Naive B cell (primary cell): ENCODE measurements around the gene HACD1. TPM values are rescaled to one million over a fixed set of nuclear protein-coding genes. Genes with fewer than 3 reads are reported as not detected.
A peak's percentile ranks its signal among the peaks of the same experiment; 100 is the strongest.

ENCODE experiments used
- ATAC-seq, 2 donors: fragments of 150-1000 bp; cut with Tn5 transposase; 2 replicates each; pipeline ENCODE4 v1.10.0; 2021; ENCODE audit warnings: low read depth in 2 of 2, mild to moderate bottlenecking in 2 of 2, moderate library complexity in 2 of 2
- DNase-seq: peaks from one replicate; pipeline ENCODE4 v3.0.0; 2022
- H3K27ac Mint-ChIP-seq, 6 donors: one replicate each; pipeline ENCODE4 v1.8.0; 2020 to 2022; ENCODE audit warnings: mild to moderate bottlenecking in 6 of 6, mixed read lengths in 6 of 6, moderate library complexity in 5 of 6, inconsistent platforms in 2 of 6
- H3K27me3 Mint-ChIP-seq, 3 donors: one replicate each; pipeline ENCODE4 v1.8.0; 2021 to 2022; ENCODE audit warnings: mixed read lengths in 3 of 3, mild to moderate bottlenecking in 1 of 3
- H3K36me3 Mint-ChIP-seq, 2 donors: one replicate each; pipeline ENCODE4 v1.8.0; 2020 to 2022; ENCODE audit warnings: mixed read lengths in 2 of 2, inconsistent platforms in 1 of 2, mild to moderate bottlenecking in 1 of 2
- H3K4me1 Mint-ChIP-seq, 3 donors: one replicate each; pipeline ENCODE4 v1.8.0; 2020 to 2022; ENCODE audit warnings: mixed read lengths in 3 of 3, inconsistent platforms in 1 of 3, mild to moderate bottlenecking in 1 of 3, moderate library complexity in 1 of 3
- H3K4me3 Mint-ChIP-seq, 8 donors: one replicate each; pipeline ENCODE4 v1.8.0; 2020 to 2022; ENCODE audit warnings: mild to moderate bottlenecking in 8 of 8, mixed read lengths in 8 of 8, moderate library complexity in 8 of 8, inconsistent platforms in 2 of 8
- H3K9me3 Mint-ChIP-seq, 7 donors: one replicate each; pipeline ENCODE4 v1.8.0; 2020 to 2022; ENCODE audit warnings: mixed read lengths in 7 of 7, mild to moderate bottlenecking in 5 of 7, inconsistent platforms in 2 of 7, moderate library complexity in 1 of 7
- polyA plus RNA-seq, 6 donors: library from polyadenylated mRNA; unstranded; fragments of 300-500 nt; fragmentation: Illumina TruSeq; gene quantifications; one replicate each; pipeline ENCODE4 v1.2.3, GENCODE V29; 2021; ENCODE audit warnings: low read depth in 6 of 6

HACD1 gene
- polyA plus RNA-seq, 6 donors from 2014 or later, result 0.43 to 0.44 TPM; not detected in 4

DNA sequence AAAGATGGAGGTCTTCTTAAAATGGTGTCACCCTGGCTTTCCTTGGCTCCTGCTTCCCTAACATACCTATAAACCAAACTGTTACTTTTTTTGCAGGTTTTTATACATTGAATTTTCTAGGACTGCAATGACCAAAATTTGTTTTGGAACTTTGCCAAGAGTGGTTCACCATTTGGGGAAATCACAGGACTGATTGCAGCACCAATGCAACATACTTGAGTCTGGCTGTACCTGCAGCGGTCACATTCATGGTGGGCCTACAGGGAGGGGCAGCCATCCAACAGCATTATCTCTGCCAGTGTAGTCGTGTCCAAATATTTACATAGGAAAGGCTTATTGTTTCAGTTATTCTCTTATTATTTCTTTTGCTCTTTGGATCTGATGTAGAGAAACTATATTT, 69.0 kb downstream of the HACD1 start:
- Mint-ChIP-seq H3K4me1 (peaks cover 0 to 2% (median 0%) of the 10 kb centered on the region in 3 donors), H3K27ac (no peak overlapping the region), H3K9me3 (peaks cover 0 to 2% (median 0%) of the 10 kb centered on the region in 7 donors), H3K4me3 (no peak overlapping the region), H3K36me3 (no peaks in the 10 kb centered on the region), H3K27me3 (peaks cover 0 to 3% (median 0%) of the 10 kb centered on the region in 3 donors)
- ATAC-seq, result no peak
- DNase-seq, result no peak

DNA sequence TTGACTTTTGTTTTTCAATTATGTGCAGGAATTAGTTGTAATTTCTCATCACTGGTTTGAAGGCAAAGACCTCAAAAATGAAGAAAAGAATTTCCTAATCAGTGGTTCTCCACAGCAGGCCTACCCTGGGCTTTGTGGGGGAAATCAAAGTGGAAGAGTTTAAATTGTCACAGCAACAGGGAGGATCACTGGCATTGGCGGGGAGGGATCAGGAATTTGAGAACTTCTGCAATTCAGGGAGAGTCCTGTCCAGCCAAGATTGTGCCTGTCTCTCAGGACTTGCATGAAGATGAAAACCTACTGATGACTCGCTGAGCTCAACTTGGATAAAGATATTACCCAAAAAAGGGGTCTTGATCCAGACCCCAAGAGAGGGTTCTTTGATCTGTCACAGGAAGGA, 70.1 kb downstream of the HACD1 start:
- ATAC-seq (no peak), DNase-seq (no peak)
- Mint-ChIP-seq H3K27ac (peak overlapping the region in 1 of 6 donors; percentile 27), H3K9me3 (peaks cover 0 to 2% (median 0%) of the 10 kb centered on the region in 7 donors), H3K4me3 (no peak overlapping the region), H3K4me1 (peaks cover 0 to 2% (median 0%) of the 10 kb centered on the region in 3 donors), H3K27me3 (peaks cover 0 to 3% (median 0%) of the 10 kb centered on the region in 3 donors), H3K36me3 (no peaks in the 10 kb centered on the region)

DNA sequence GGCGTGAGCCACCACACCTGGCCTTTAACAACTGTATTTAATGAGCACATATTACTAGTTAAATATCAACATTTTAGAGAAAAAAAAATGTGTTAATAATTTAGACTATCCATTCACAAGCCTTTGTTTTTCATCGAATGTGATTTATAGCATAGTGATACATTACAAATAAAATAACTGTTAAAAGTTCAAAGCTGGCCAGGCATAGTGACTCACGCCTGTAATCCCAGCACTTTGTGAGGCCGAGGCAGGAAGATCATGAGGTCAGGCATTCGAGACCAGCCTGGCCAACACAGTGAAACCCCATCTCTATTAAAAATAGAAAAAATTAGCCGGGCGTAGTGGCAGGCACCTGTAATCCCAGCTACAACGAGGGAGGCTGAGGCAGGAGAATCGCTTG, 72.7 kb downstream of the HACD1 start:
- peaks cover 0 to 2% (median 0%) of the 10 kb centered on the region in 3 donors for H3K4me1 Mint-ChIP-seq
- no peaks in the 10 kb centered on the region for H3K36me3 Mint-ChIP-seq
- H3K27ac Mint-ChIP-seq, result no peak overlapping the region
- H3K27me3 Mint-ChIP-seq, result peaks cover 0 to 3% (median 0%) of the 10 kb centered on the region in 3 donors
- no peak overlapping the region for H3K4me3 Mint-ChIP-seq
- no peak for ATAC-seq
- no peak for DNase-seq
- peaks cover 0 to 10% (median 4%) of the 10 kb centered on the region in 7 donors for H3K9me3 Mint-ChIP-seq

Other genes with a start within 250 kb of the HACD1 start
- not detected for gene ST8SIA6, start 162.8 kb downstream of the HACD1 start, polyA plus RNA-seq
- 10 to 100 TPM in 1 of 6 donors, 1 to 10 TPM in 5; 4.4 to 12.5 (median 7.9) TPM for gene STAM, start 26.8 kb upstream of the HACD1 start, polyA plus RNA-seq
- not detected for gene TMEM236, start 134.8 kb upstream of the HACD1 start, polyA plus RNA-seq
- gene MRC1, start 192.0 kb upstream of the HACD1 start, polyA plus RNA-seq, result not detected